Neural progenitor cell (in vitro differentiated cells): ENCODE data around the gene DDX11. TPM values are rescaled to one million over a fixed set of nuclear protein-coding genes. Genes with fewer than 3 reads are reported as not detected.
"Not testable (repeated sequence)": the region's sequence is repeated elsewhere in the genome, so short reads cannot be mapped to it uniquely, and the experiment has no call there.

ENCODE experiments used
- DNase-seq: peaks from one replicate; pipeline ENCODE4 v3.0.0-alpha.2; 2016; ENCODE audit warnings: low spot score
- H2AFZ ChIP-seq: fragments of 200-600 bp; sonication (generic); replicated peaks from 2 replicates; pipeline ENCODE4 v1.6.1; 2016; ENCODE audit warnings: antibody characterized with exemption
- H3F3A ChIP-seq: fragments of 200-600 bp; sonication (generic); 2 replicates; pipeline ENCODE4 v1.6.1; 2016; ENCODE audit warnings: antibody characterized with exemption, low read depth
- H3K27ac ChIP-seq: fragments of 200-600 bp; sonication (generic); 2 replicates; pipeline ENCODE4 v1.5.1; 2016; ENCODE audit warnings: mild to moderate bottlenecking
- H3K27me3 ChIP-seq: fragments of 200-600 bp; sonication (generic); 2 replicates; pipeline ENCODE4 v1.6.1; 2016; ENCODE audit warnings: mild to moderate bottlenecking, moderate library complexity
- H3K36me3 ChIP-seq: fragments of 200-600 bp; sonication (generic); 2 replicates; pipeline ENCODE4 v1.5.1; 2016
- H3K4me1 ChIP-seq: fragments of 200-600 bp; sonication (generic); 2 replicates; pipeline ENCODE4 v1.6.1; 2016; ENCODE audit warnings: mixed run types
- H3K4me2 ChIP-seq: fragments of 200-600 bp; sonication (generic); 2 replicates; pipeline ENCODE4 v1.6.1; 2016
- H3K4me3 ChIP-seq: fragments of 200-600 bp; sonication (generic); 2 replicates; pipeline ENCODE4 v1.5.1; 2016
- H3K79me2 ChIP-seq: fragments of 200-600 bp; sonication (generic); 2 replicates; pipeline ENCODE4 v1.6.1; 2016; ENCODE audit warnings: low read depth
- H3K9ac ChIP-seq: fragments of 200-600 bp; sonication (generic); 2 replicates; pipeline ENCODE4 v1.6.1; 2016
- H3K9me3 ChIP-seq: fragments of 200-600 bp; sonication (generic); 2 replicates; pipeline ENCODE4 v1.5.1; 2016; ENCODE audit warnings: low read depth
- H4K20me1 ChIP-seq: fragments of 200-600 bp; sonication (generic); 2 replicates; pipeline ENCODE4 v1.6.1; 2016; ENCODE audit warnings: low read depth
- H3K27ac Mint-ChIP-seq: 3 replicates; pipeline ENCODE4 v1.8.0; 2021; ENCODE audit warnings: mixed read lengths
- H3K27me3 Mint-ChIP-seq: 2 replicates; pipeline ENCODE4 v1.8.0; 2022; ENCODE audit warnings: low read depth, mild to moderate bottlenecking, inconsistent platforms, moderate library complexity, mixed read lengths; ENCODE audit not compliant: insufficient read depth
- H3K36me3 Mint-ChIP-seq: 3 replicates; pipeline ENCODE4 v1.8.0; 2021; ENCODE audit warnings: mixed read lengths
- H3K4me1 Mint-ChIP-seq: 3 replicates; pipeline ENCODE4 v1.8.0; 2021; ENCODE audit warnings: mixed read lengths
- H3K4me3 Mint-ChIP-seq: 3 replicates; pipeline ENCODE4 v1.8.0; 2021; ENCODE audit warnings: mild to moderate bottlenecking, moderate library complexity, mixed read lengths
- H3K9me3 Mint-ChIP-seq: 3 replicates; pipeline ENCODE4 v1.8.0; 2020; ENCODE audit warnings: mixed read lengths
- EZH2 ChIP-seq: fragments of 200-600 bp; sonication (generic); IDR thresholded peaks from 2 replicates; pipeline ENCODE4 v1.6.1; 2017; ENCODE audit warnings: antibody characterized with exemption, mild to moderate bottlenecking, moderate library complexity
- EZH2phosphoT487 ChIP-seq: fragments of 200-600 bp; sonication (generic); IDR thresholded peaks from 2 replicates; pipeline ENCODE4 v1.6.1; 2017; ENCODE audit warnings: antibody characterized with exemption
- total RNA-seq: library from RNA; depleted of rRNA; stranded (reverse); fragments of >200 nt; gene quantifications from 2 replicates; pipeline ENCODE4 v1.2.3, GENCODE V29; 2015; ENCODE audit warnings: low replicate concordance

The DDX11 gene
- total RNA-seq, 1 donor from 2014 or later = 80.1 TPM

DNA sequence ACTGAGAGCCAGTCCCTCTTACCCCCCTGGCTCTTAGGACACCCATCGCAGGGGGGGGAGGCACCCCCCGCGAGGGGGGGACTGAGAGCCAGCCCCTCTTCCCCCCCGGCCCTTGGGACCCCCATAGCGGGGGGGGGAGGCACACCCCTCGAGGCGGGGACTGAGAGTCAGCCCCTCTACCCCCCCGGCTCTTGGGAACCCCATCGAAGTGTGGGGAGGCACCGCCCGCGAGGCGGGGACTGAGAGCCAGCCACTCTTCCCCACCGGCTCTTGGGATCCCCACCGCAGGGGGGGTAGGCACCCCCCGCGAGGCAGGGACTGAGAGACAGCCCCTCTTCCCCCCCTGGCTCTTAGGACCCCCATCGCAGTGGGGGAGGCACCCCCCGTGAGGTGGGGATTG lies 48.8 kb downstream of the DDX11 start:
- H3K9ac ChIP-seq = no peak overlapping the region
- H4K20me1 ChIP-seq = no peaks in the 10 kb centered on the region
- H3K4me2 ChIP-seq = no peak overlapping the region
- H3K36me3 ChIP-seq = no peaks in the 10 kb centered on the region
- no peak for DNase-seq
- H3K27ac ChIP-seq = no peak overlapping the region
- H3K79me2 ChIP-seq = no peaks in the 10 kb centered on the region
- no peak overlapping the region for H3K4me3 ChIP-seq
- H3K4me1 ChIP-seq = no peaks in the 10 kb centered on the region
- no peak for TF ChIP-seq EZH2phosphoT487
- no peak for TF ChIP-seq EZH2
- peaks cover 26% of the 10 kb centered on the region for H3K27me3 ChIP-seq
- no peaks in the 10 kb centered on the region for H3K9me3 ChIP-seq
- H3K36me3 Mint-ChIP-seq = no peaks in the 10 kb centered on the region
- H2AFZ ChIP-seq = no peak overlapping the region
- H3K4me3 Mint-ChIP-seq = no peak overlapping the region
- peaks cover 9% of the 10 kb centered on the region for H3F3A ChIP-seq
- H3K9me3 Mint-ChIP-seq = no peaks in the 10 kb centered on the region
- H3K4me1 Mint-ChIP-seq = peaks cover 4% of the 10 kb centered on the region
- H3K27me3 Mint-ChIP-seq = peaks cover 9% of the 10 kb centered on the region
- no peak overlapping the region for H3K27ac Mint-ChIP-seq

DNA sequence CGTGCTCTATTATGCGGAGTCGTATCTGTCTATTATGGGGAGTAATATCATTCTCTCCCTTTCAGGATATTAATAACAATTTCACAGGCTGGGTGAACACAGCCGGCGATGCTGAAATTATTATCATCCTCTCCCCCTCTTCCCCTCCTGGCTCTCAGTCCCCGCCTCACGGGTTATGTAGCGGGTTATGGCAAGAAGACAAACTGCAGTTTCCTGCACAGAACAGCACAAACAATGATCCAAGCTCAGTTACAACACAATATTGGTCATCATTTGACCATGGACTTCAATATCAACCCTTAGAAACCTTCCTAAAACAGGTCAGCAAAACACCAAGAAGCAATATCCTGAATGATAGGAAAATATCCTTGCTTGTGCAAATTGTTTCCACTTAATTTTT lies 50.5 kb downstream of the DDX11 start:
- H3K9me3 Mint-ChIP-seq, H3K4me1 ChIP-seq, H3K4me1 Mint-ChIP-seq, H3K79me2 ChIP-seq, H3K27ac Mint-ChIP-seq, H3K36me3 ChIP-seq, H3K9ac ChIP-seq, H3K4me3 Mint-ChIP-seq, H3K4me3 ChIP-seq, H3K27ac ChIP-seq, H3F3A ChIP-seq, H3K27me3 Mint-ChIP-seq, H3K9me3 ChIP-seq, H3K4me2 ChIP-seq, H3K36me3 Mint-ChIP-seq, H2AFZ ChIP-seq, H4K20me1 ChIP-seq, DNase-seq, H3K27me3 ChIP-seq: not testable (repeated sequence)

- not testable (repeated sequence) for H3K27me3 Mint-ChIP-seq, H3K4me1 ChIP-seq, H3K9me3 Mint-ChIP-seq, H3F3A ChIP-seq, H3K4me3 Mint-ChIP-seq, H3K79me2 ChIP-seq, H3K4me3 ChIP-seq, H3K36me3 ChIP-seq, H3K27ac Mint-ChIP-seq, H3K27me3 ChIP-seq, H3K36me3 Mint-ChIP-seq, H2AFZ ChIP-seq, H4K20me1 ChIP-seq, H3K27ac ChIP-seq, H3K9me3 ChIP-seq, H3K9ac ChIP-seq, DNase-seq, H3K4me2 ChIP-seq, H3K4me1 Mint-ChIP-seq
Measured at GRCh38 chr12:31125171-31125570, 51.5 kb downstream of the DDX11 start.

- not testable (repeated sequence) for DNase-seq, H4K20me1 ChIP-seq
Measured at GRCh38 chr12:31127209-31127848, 53.7 kb downstream of the DDX11 start.

GRCh38 chr12:31136581-31136980 lies 62.9 kb downstream of the DDX11 start:
- not testable (repeated sequence) for H3F3A ChIP-seq, H2AFZ ChIP-seq, H3K9ac ChIP-seq, H3K9me3 Mint-ChIP-seq, H3K4me3 ChIP-seq, DNase-seq, H3K79me2 ChIP-seq, H3K36me3 ChIP-seq, H3K9me3 ChIP-seq, H3K27me3 ChIP-seq, H4K20me1 ChIP-seq, H3K27ac Mint-ChIP-seq, H3K4me1 Mint-ChIP-seq, H3K4me1 ChIP-seq, H3K4me2 ChIP-seq, H3K27ac ChIP-seq, H3K4me3 Mint-ChIP-seq, H3K36me3 Mint-ChIP-seq, H3K27me3 Mint-ChIP-seq

More at GRCh38 chr12:31127209-31127848, 53.7 kb downstream of the DDX11 start:
- not testable (repeated sequence) for H3K27ac Mint-ChIP-seq, H3K4me1 ChIP-seq, H3K4me3 Mint-ChIP-seq, H2AFZ ChIP-seq, H3K27me3 Mint-ChIP-seq, H3K9me3 Mint-ChIP-seq, H3K4me3 ChIP-seq, H3K79me2 ChIP-seq, H3K27ac ChIP-seq, H3K4me2 ChIP-seq, H3K36me3 ChIP-seq, H3K4me1 Mint-ChIP-seq, H3K36me3 Mint-ChIP-seq, H3K27me3 ChIP-seq, H3K9ac ChIP-seq, H3K9me3 ChIP-seq, H3F3A ChIP-seq

DNA sequence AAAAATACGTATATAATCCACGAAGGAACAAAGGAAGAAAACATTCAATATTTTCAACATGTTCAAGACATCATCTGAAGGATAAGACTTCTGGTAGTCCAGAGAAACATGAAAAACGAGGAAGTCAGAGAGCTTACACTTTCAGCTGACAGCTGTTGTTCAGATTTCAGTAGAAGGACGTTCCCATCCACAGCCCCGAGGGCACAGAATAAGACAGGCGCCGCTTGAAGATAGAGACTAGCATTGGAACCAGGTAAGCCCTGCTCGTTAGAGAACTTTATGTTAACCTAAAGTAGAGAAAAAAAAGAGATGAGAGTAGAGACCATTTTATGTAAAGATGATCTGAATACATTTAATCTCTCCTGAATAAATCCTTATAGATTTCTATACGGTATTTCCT lies 71.1 kb downstream of the DDX11 start:
- not testable (repeated sequence) for H3K4me2 ChIP-seq, H3K9ac ChIP-seq, H3K36me3 Mint-ChIP-seq, H3K79me2 ChIP-seq, H3K27ac ChIP-seq, H3K27me3 Mint-ChIP-seq, H3K4me3 ChIP-seq, H4K20me1 ChIP-seq, H2AFZ ChIP-seq, H3K27me3 ChIP-seq, H3K9me3 Mint-ChIP-seq, H3K4me1 Mint-ChIP-seq, H3K36me3 ChIP-seq, H3F3A ChIP-seq, DNase-seq, H3K4me1 ChIP-seq, H3K9me3 ChIP-seq, H3K27ac Mint-ChIP-seq, H3K4me3 Mint-ChIP-seq

DNA sequence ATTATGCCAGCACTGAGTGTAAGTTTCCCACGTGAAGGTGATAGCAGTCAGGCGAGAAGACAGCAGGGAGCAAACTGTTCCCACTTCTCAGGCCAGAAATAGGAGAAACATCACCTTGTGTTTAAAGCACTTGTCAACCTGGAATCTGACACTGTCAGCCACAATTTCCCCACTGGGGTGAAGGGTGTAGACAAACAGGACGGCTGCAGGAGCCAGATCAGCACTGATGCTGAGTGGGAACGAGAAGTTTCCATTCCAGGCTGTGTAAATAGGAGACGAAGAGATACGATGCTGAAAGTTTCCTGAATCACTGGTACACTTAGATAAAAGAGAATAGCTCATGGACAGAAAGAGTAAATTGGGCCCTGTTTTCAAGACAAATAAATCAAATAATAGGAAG lies 71.6 kb downstream of the DDX11 start:
- not testable (repeated sequence) for H3K4me3 Mint-ChIP-seq, H3K4me3 ChIP-seq, H3K36me3 Mint-ChIP-seq, H3K27me3 ChIP-seq, H3K9me3 ChIP-seq, H4K20me1 ChIP-seq, H3K27me3 Mint-ChIP-seq, H3K9ac ChIP-seq, H2AFZ ChIP-seq, H3K4me1 ChIP-seq, H3F3A ChIP-seq, H3K4me1 Mint-ChIP-seq, H3K27ac Mint-ChIP-seq, H3K27ac ChIP-seq, H3K79me2 ChIP-seq, DNase-seq, H3K9me3 Mint-ChIP-seq, H3K4me2 ChIP-seq, H3K36me3 ChIP-seq

DNA sequence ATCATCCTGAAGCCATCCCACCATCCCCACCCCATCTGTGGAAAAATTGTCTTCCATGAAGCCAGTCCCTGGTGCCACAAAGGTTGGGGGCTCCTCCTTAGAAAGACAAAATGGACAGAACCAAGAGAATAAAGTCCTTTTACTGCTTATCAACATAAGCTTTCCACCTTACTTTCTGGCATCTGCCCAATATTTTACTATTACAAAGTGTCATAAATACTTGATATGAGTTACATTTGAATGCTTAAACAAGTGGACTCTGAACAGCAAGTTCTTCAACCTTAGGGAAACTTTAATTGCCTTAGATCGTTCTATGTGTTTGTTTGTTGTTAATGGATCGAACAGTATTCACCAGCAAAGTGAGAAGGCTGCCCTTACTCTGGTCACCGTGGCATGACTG lies 73.8 kb downstream of the DDX11 start:
- H3K79me2 ChIP-seq, H3K9ac ChIP-seq, H4K20me1 ChIP-seq, H3K4me3 ChIP-seq, H3K27ac Mint-ChIP-seq, H3K4me3 Mint-ChIP-seq, H3K4me2 ChIP-seq, DNase-seq, H3K27me3 Mint-ChIP-seq, H3K9me3 Mint-ChIP-seq, H3K4me1 Mint-ChIP-seq, H3K36me3 ChIP-seq, H3K4me1 ChIP-seq, H3K36me3 Mint-ChIP-seq, H3K27me3 ChIP-seq, H2AFZ ChIP-seq, H3K27ac ChIP-seq, H3K9me3 ChIP-seq, H3F3A ChIP-seq: not testable (repeated sequence)
